Brain microvascular endothelial cell (primary cell): ENCODE data around the gene TNK2.

Experiments used
- DNase-seq: peaks from one replicate; pipeline ENCODE4 v3.0.0-alpha.2; 2020
- H3K27ac ChIP-seq: fragments of 250-450 bp; sonication (Bioruptor Pico); 2 replicates; pipeline ENCODE4 v1.5.1; 2020; ENCODE audit warnings: mild to moderate bottlenecking, moderate library complexity
- H3K27me3 ChIP-seq: fragments of 250-450 bp; sonication (Bioruptor Pico); replicated peaks from 2 replicates; pipeline ENCODE4 v1.5.1; 2020; ENCODE audit warnings: mild to moderate bottlenecking
- H3K36me3 ChIP-seq: fragments of 250-450 bp; sonication (Bioruptor Pico); replicated peaks from 2 replicates; pipeline ENCODE4 v1.5.1; 2020; ENCODE audit warnings: mild to moderate bottlenecking
- H3K4me3 ChIP-seq: 2 replicates; pipeline ENCODE4 v1.5.1; 2011; ENCODE audit warnings: low read depth, mild to moderate bottlenecking, control low read depth, low read length, moderate library complexity
- in situ Hi-C: cut with HindIII; loops from 2 replicates; pipeline ENCODE4 v1.10.0; 2017; ENCODE audit warnings: low sequenced_read_pairs, low pct_ligation_motif_present
- TF ChIP-seq, protein P1 (sequence below): IDR thresholded peaks from 2 replicates; pipeline ENCODE4 v1.5.1; 2011; ENCODE audit warnings: low read depth, mild to moderate bottlenecking, moderate library complexity, low read length, control low read depth, inconsistent platforms; ENCODE audit errors: missing control alignments

Gene TNK2

DNA sequence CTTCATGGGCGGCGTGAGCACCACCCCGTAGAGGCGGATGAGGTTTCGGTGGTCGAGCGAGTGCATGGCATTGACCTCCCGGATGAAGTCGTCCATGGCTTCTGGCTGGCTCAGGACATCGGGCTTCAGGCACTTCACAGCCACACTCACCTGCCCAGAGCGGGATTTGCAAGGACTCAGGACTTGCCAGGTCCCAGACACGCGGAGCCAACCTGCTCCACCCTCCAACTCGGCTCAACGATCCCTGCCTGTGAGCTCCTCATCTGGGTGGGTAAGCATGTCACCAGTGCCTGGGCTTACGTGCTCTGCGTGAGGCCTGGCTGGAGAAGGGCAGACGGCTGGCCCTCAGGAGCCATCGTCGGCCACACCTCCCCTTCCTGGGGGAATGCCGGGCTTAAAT, 25.2 kb downstream of the TNK2 start:
- Histone ChIP-seq H3K27ac (no peak overlapping the region), H3K36me3 (peaks cover 7% of the 10 kb centered on the region), H3K4me3 (no peak overlapping the region), H3K27me3 (no peaks in the 10 kb centered on the region)
- DNase-seq, result no peak
- in situ Hi-C loops, result no loop called here
- TF ChIP-seq, protein P1, sequence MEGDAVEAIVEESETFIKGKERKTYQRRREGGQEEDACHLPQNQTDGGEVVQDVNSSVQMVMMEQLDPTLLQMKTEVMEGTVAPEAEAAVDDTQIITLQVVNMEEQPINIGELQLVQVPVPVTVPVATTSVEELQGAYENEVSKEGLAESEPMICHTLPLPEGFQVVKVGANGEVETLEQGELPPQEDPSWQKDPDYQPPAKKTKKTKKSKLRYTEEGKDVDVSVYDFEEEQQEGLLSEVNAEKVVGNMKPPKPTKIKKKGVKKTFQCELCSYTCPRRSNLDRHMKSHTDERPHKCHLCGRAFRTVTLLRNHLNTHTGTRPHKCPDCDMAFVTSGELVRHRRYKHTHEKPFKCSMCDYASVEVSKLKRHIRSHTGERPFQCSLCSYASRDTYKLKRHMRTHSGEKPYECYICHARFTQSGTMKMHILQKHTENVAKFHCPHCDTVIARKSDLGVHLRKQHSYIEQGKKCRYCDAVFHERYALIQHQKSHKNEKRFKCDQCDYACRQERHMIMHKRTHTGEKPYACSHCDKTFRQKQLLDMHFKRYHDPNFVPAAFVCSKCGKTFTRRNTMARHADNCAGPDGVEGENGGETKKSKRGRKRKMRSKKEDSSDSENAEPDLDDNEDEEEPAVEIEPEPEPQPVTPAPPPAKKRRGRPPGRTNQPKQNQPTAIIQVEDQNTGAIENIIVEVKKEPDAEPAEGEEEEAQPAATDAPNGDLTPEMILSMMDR, result no peak

DNA sequence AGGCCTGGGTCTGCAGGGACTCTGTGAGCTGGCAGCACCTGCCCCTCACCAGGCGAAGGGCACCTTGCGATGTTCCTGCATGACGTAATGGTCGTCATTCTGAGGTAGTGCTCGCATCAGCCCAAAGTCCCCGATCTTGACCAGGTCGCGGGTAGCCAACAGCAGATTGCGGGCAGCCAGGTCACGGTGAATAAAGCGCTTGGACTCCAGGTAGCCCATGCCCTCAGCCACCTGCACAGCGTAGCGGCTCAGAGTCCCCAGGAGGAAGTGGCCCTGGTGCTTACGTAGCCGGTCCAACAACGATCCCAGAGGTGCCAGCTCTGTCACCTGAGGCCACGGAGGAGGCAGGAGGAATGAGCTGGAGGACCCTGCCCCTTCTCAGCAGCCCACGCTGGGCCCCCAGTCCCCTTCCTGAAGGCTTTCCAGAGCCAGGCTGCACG, 26.3 kb downstream of the TNK2 start:
- peaks cover 11% of the 10 kb centered on the region for H3K36me3 ChIP-seq
- in situ Hi-C loops, result no loop called here
- H3K27me3 ChIP-seq, result no peaks in the 10 kb centered on the region
- H3K4me3 ChIP-seq, result no peak overlapping the region
- no peak overlapping the region for H3K27ac ChIP-seq
- TF ChIP-seq, protein P1, result no peak
- no peak for DNase-seq

DNA sequence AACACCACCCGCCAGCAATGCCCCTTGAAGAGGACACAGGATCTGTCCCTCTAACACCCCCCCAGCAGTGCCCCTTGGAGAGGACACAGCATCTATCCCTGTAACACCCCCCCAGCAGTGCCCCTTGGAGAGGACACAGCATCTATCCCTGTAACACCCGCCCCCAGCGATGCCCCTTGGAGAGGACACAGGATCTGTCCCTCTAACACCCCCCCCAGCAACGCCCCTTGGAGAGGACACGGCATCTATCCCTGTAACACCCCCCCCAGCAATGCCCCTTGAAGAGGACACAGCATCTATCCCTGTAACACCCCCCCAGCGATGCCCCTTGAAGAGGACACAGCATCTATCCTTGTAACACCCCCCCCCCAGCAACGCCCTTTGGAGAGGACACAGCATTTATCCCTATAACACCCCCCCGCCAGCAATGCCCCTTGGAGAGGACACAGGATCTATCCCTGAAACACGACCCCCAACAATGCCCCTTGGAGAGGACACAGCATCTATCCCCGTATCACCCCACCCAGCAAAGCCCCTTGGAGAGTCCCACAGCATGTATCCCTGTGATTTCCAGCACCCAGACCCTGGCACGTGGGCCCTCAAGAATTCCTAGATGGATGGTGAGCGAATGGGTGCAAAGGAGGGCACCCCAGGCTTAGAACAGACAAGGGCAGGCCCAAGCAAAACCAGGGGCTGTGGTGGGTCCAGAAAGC, 26.9 kb downstream of the TNK2 start:
- Histone ChIP-seq H3K27me3 (no peaks in the 10 kb centered on the region), H3K4me3 (no peak overlapping the region), H3K36me3 (peaks cover 11% of the 10 kb centered on the region), H3K27ac (no peak overlapping the region)
- in situ Hi-C loops, result no loop called here
- TF ChIP-seq, protein P1, result no peak
- DNase-seq, result no peak

DNA sequence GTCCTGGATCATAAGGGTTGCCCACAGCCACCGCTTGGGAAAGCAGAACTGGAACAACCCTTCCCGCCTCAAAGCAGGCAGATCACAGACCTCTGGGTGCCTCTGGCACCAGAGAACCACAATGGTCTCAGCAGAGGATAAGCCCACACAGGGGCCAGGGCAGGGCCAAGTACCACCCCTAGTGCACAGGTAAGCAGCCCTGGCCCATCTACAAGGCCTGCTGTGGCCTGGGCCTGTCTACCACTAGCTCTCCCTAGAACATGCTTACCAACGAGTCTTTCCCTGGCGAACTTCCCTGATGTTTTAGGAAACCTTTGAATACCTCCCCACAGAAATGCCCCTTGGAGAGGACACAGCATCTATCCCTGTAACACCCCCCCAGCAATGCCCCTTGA, 28.3 kb downstream of the TNK2 start:
- no peak overlapping the region for H3K27ac ChIP-seq
- in situ Hi-C loops, result no loop called here
- H3K36me3 ChIP-seq, result peaks cover 11% of the 10 kb centered on the region
- TF ChIP-seq, protein P1, result no peak
- no peak overlapping the region for H3K4me3 ChIP-seq
- DNase-seq, result no peak
- H3K27me3 ChIP-seq, result no peaks in the 10 kb centered on the region

DNA sequence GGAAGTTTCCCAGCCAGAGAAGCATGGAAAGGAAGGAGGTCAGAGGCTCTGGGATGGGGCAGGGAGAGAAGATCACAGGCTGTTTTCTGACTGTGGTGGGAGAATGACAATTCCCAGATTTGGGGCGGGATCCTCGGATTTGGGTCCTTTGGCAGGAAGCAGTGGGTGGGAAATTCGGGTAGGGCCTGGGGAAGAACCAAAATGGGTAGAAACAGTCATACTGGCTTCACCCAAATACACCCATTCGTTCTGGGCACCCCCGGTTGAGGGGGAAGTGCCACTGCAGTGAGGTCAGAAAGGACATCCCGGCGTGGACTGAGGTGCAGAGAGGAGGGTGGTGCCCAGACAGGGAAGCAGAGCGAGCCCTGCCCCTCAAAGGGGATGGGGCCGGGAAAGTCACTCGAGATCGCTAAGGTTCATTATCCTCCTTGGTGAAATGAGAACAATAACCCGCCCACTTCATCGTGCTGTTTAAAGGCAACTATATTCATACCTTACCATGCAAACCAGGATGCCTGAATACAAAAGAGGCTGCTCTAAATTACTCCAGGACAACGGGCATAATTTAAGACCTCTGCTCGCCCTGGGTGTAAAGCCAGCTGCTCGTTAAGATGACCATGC, 28.8 kb downstream of the TNK2 start:
- Histone ChIP-seq H3K4me3 (no peak overlapping the region), H3K27ac (no peak overlapping the region), H3K36me3 (peaks cover 11% of the 10 kb centered on the region), H3K27me3 (no peaks in the 10 kb centered on the region)
- TF ChIP-seq, protein P1, result no peak
- DNase-seq, result no peak
- in situ Hi-C loops, result no loop called here
